Measurements from ENCODE around the gene YES1. TPM values are rescaled to one million over a fixed set of nuclear protein-coding genes. Genes with fewer than 3 reads are reported as not detected.

The YES1 gene
- total and polyA plus RNA-seq, 2 donors: 23.1 to 70.2 TPM

GRCh38 chr18:712401-713134 lies 99.5 kb downstream of the YES1 start, which contains the start of gene ENOSF1:
ENOSF1 (minus strand) TSS chr18:712630; CDS start chr18:712587, 43 bp downstream.
- DNase-seq (ENCODE audit: extremely low spot score): no peak
- H3K4me1 ChIP-seq (ENCODE audit: insufficient read depth): no peaks in the 10 kb centered on the region
- H3K27ac ChIP-seq (ENCODE audit: low read depth): peak within 1 kb of the TSS; percentile 72
- 5% methylated on average over 91 of the region's 91 CpGs for WGBS
- H3K36me3 ChIP-seq (ENCODE audit: insufficient read depth): no peaks in the 10 kb centered on the region
- H3K4me3 ChIP-seq (ENCODE audit: low read depth, low read length): peak within 1 kb of the TSS; percentile 69

DNA sequence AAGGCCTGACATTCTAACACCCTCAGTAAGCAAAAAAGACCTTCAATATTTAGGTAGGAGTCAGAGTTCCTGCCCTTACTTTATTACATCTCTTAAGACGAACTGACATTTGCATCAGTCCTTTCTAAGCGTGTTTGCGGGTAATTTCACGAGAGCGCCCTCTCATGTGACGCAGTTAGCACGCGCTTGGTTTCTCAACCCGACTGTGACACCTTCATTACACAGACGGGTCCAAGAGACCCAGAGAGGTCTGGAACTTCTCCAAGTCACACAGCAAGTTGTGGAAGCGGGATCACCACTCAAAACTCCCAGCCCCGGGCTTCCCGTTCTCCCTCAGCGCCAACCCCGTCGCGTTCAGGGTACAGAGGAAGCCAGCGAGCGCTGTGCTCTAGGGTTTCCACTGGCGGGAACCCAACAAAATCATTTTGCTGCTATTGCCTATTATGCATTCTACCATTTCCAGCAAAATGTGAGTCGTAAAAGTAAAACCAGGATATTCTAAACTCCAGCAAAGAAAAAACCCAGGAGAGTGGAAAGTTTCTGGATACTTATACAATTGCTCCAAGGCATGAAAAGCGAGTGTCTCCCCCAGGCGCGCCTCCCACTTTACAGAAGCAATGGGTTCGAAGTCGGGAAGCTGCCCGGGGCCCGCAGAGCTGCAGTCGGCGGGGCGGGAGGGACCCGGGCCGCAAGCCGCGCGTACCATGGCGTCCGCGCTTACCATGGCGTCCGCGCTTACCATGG lies 100.2 kb downstream of the YES1 start:
- peak; percentile 45 for DNase-seq (ENCODE audit: extremely low spot score)
- H3K4me3 ChIP-seq (ENCODE audit: low read depth, low read length): peak overlapping the region; percentile 69
- no peaks in the 10 kb centered on the region for H3K36me3 ChIP-seq (ENCODE audit: insufficient read depth)
- peak overlapping the region; percentile 72 for H3K27ac ChIP-seq (ENCODE audit: low read depth)
- H3K4me1 ChIP-seq (ENCODE audit: insufficient read depth): no peaks in the 10 kb centered on the region
- WGBS: under 1% methylated on average over 42 of the region's 42 CpGs

GRCh38 chr18:711310-711656 lies 100.8 kb downstream of the YES1 start:
- H3K36me3 ChIP-seq (ENCODE audit: insufficient read depth): no peaks in the 10 kb centered on the region
- H3K27ac ChIP-seq (ENCODE audit: low read depth): no peak overlapping the region
- H3K4me1 ChIP-seq (ENCODE audit: insufficient read depth): no peaks in the 10 kb centered on the region
- H3K4me3 ChIP-seq (ENCODE audit: low read depth, low read length): peak overlapping the region; percentile 69
- no peak for DNase-seq (ENCODE audit: extremely low spot score)
- WGBS: 10% methylated on average over 8 of the region's 8 CpGs

GRCh38 chr18:710418-711300 lies 101.4 kb downstream of the YES1 start:
- H3K4me3 ChIP-seq (ENCODE audit: low read depth, low read length): no peak overlapping the region
- no peaks in the 10 kb centered on the region for H3K4me1 ChIP-seq (ENCODE audit: insufficient read depth)
- DNase-seq (ENCODE audit: extremely low spot score): no peak
- no peak overlapping the region for H3K27ac ChIP-seq (ENCODE audit: low read depth)
- no peaks in the 10 kb centered on the region for H3K36me3 ChIP-seq (ENCODE audit: insufficient read depth)
- 78% methylated on average over 3 of the region's 3 CpGs for WGBS

DNA sequence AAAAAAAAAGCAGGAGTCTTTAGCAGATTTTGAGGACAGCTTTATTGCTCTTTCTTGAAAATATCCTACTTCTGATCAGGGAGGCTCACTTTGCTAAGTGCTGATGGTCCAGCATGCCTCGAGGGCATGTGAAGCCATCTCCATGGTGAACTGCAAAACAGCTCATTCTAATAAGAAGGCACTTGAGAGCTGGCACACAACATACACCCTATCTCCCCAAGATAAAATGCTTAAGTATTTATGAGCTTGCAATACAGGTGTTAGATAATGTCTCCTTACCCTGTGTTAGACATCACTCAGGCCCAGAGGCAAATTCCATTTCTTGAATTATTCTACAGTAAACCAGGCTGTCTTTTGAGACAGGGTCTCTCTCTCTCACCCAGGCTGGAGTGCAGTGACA lies 102.3 kb downstream of the YES1 start:
- no peak overlapping the region for H3K27ac ChIP-seq (ENCODE audit: low read depth)
- 77% methylated on average over 1 of the region's 1 CpG for WGBS

DNA sequence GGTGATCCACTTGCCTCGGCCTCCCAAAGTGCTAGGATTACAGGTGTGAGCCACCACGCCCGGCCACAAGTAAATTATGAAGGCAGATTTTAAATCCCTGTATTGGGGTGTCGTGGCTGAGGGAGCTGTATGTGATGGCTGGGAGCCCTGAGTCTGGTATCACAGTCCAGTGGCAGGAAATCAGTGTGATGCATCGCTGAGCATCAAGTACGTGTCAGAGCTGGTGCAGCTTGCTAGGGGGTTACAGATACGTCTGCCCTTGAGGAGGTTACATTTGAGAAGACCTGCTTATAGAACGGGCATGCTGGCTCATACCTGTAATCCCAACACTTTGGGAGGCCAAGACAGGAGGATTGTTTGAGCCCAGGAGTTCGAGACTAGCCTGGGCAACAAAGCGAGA lies 103.9 kb downstream of the YES1 start:
- Histone ChIP-seq H3K4me3 (ENCODE audit: low read depth, low read length) (no peak overlapping the region), H3K27ac (ENCODE audit: low read depth) (no peak overlapping the region), H3K4me1 (ENCODE audit: insufficient read depth) (no peaks in the 10 kb centered on the region), H3K36me3 (ENCODE audit: insufficient read depth) (peaks cover 1% of the 10 kb centered on the region)
- 96% methylated on average over 10 of the region's 10 CpGs for WGBS
- no peak for DNase-seq (ENCODE audit: extremely low spot score)

More for the DNA sequence above, 102.3 kb downstream of the YES1 start:
- H3K4me3 ChIP-seq (ENCODE audit: low read depth, low read length): no peak overlapping the region
- peaks cover 1% of the 10 kb centered on the region for H3K36me3 ChIP-seq (ENCODE audit: insufficient read depth)
- DNase-seq (ENCODE audit: extremely low spot score): no peak
- no peaks in the 10 kb centered on the region for H3K4me1 ChIP-seq (ENCODE audit: insufficient read depth)

DNA sequence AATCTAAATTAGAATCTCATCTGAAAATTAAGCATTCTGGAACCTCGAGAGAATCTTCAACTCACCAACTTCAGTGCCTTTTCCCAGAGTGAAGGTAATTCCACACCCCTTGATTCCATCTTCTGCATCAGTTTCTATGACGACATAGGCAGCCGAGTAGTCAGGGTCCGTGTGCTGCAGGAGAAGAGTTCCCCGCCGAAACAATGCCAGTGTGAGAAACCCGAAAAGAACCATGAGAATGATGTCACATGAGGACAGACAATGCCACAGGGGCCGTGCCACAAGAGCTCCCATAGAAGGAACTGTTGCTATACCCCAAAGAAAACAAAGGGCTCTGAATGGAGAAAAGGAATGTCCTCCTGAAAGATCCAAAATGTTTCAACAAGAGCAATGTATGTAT lies 105.6 kb downstream of the YES1 start:
- Histone ChIP-seq H3K4me1 (ENCODE audit: insufficient read depth) (no peaks in the 10 kb centered on the region), H3K36me3 (ENCODE audit: insufficient read depth) (peaks cover 1% of the 10 kb centered on the region), H3K27ac (ENCODE audit: low read depth) (no peak overlapping the region), H3K4me3 (ENCODE audit: low read depth, low read length) (no peak overlapping the region)
- 92% methylated on average over 8 of the region's 8 CpGs for WGBS
- no peak for DNase-seq (ENCODE audit: extremely low spot score)

- no peak overlapping the region for H3K4me3 ChIP-seq (ENCODE audit: low read depth, low read length)
- no peak for DNase-seq (ENCODE audit: extremely low spot score)
- peaks cover 1% of the 10 kb centered on the region for H3K36me3 ChIP-seq (ENCODE audit: insufficient read depth)
- H3K4me1 ChIP-seq (ENCODE audit: insufficient read depth): no peaks in the 10 kb centered on the region
- 52% methylated on average over 8 of the region's 8 CpGs for WGBS
- H3K27ac ChIP-seq (ENCODE audit: low read depth): peak overlapping the region; percentile 24
Measured at GRCh38 chr18:703213-703967, 108.7 kb downstream of the YES1 start.

GRCh38 chr18:697800-698199 lies 114.2 kb downstream of the YES1 start:
- WGBS: 91% methylated on average over 10 of the region's 10 CpGs
- no peaks in the 10 kb centered on the region for H3K36me3 ChIP-seq (ENCODE audit: insufficient read depth)
- no peak for DNase-seq (ENCODE audit: extremely low spot score)
- no peak overlapping the region for H3K27ac ChIP-seq (ENCODE audit: low read depth)
- H3K4me3 ChIP-seq (ENCODE audit: low read depth, low read length): no peak overlapping the region
- H3K4me1 ChIP-seq (ENCODE audit: insufficient read depth): no peaks in the 10 kb centered on the region

DNA sequence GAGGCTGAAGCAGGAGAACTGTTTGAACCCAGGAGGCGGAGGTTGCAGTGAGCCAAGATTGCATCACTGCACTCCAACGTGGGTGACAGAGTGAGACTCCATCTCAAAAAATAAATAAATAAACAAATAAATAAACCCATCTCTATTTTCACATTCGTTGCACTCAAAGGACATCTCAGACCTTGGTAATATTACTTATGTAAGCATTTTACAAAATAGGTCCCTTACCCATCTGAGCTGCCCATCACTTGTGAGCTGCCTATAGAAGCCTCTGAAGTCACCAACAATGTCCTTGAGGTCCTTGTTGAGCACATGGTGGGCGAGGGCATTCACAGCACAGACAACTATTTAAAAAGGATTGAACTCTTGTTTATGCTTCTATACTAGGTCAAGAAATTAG lies 115.0 kb downstream of the YES1 start:
- Histone ChIP-seq H3K4me3 (ENCODE audit: low read depth, low read length) (no peak overlapping the region), H3K27ac (ENCODE audit: low read depth) (no peak overlapping the region), H3K36me3 (ENCODE audit: insufficient read depth) (no peaks in the 10 kb centered on the region), H3K4me1 (ENCODE audit: insufficient read depth) (no peaks in the 10 kb centered on the region)
- no peak for DNase-seq (ENCODE audit: extremely low spot score)
- 97% methylated on average over 4 of the region's 4 CpGs for WGBS

DNA sequence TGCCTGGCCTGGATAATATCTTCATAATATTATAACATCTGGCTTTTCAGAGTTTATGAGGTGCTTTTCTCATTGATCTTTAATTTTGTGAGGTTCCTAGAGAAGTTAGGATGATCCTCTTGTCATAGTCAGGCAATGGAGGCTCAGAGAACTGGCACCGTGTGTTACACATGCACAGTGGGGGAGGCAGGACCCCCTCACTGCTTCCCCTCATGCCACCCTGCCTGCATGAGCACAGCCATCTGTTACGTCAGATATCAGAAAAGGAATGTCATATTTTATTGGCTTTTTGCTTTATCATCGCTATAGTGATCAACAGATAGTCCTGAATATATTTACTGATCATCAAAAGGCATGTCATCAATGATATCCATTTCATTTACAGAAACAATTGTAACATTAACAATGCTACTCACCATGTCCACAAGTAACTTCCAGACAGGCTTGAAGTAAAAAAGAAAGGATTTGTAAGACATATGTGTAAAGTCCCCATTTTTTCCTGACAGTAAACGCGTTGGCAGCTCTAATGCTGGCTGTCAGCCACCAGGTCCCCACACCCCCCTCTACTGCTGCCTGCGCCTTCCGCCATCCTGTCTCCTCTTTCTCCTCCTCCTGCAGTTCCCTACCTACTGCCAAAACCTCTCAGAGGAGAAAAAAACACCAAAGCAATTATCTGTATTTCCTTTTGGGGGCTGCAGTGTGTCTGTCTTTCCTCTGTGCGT lies 118.4 kb downstream of the YES1 start:
- Histone ChIP-seq H3K4me3 (ENCODE audit: low read depth, low read length) (no peak overlapping the region), H3K36me3 (ENCODE audit: insufficient read depth) (no peaks in the 10 kb centered on the region), H3K27ac (ENCODE audit: low read depth) (no peak overlapping the region), H3K4me1 (ENCODE audit: insufficient read depth) (no peaks in the 10 kb centered on the region)
- 51% methylated on average over 8 of the region's 8 CpGs for WGBS
- DNase-seq (ENCODE audit: extremely low spot score): no peak

DNA sequence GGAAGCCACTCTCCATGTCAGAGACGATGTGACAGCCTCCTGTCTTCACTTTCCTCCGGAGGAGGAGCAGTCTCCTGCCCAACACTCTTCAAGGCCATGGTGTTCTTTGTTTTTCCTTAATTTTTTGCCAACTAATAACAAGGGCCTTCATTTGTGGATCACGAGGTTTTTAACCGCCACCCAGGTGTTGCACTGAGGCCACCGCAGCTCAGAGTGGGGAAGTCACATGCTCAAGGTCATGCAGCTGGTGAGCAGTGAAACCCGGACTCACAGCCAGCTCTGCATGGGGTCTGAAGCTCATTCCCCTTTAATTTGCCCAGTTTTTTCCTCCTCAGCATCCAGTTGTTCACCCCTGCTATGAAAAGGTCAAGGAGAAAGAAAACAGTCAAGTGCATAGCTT lies 119.2 kb downstream of the YES1 start:
- H3K36me3 ChIP-seq (ENCODE audit: insufficient read depth): no peaks in the 10 kb centered on the region
- no peaks in the 10 kb centered on the region for H3K4me1 ChIP-seq (ENCODE audit: insufficient read depth)
- no peak overlapping the region for H3K27ac ChIP-seq (ENCODE audit: low read depth)
- DNase-seq (ENCODE audit: extremely low spot score): no peak
- H3K4me3 ChIP-seq (ENCODE audit: low read depth, low read length): no peak overlapping the region
- WGBS: 85% methylated on average over 6 of the region's 6 CpGs
